22Rv1 (cell line): ENCODE measurements around the gene ADM2.

ENCODE experiments used
- H3K27ac ChIP-seq: fragments of 450-650 bp; 2 replicates; pipeline ENCODE4 v1.5.1; 2017
- ZFX ChIP-seq: fragments of 450-650 bp; IDR thresholded peaks from 2 replicates; pipeline ENCODE4 v1.6.1; 2017; ENCODE audit warnings: antibody characterized with exemption, borderline replicate concordance
- TF ChIP-seq, protein P1 (sequence below): fragments of 450-650 bp; IDR thresholded peaks from 2 replicates; pipeline ENCODE4 v1.5.1; 2017; ENCODE audit warnings: mild to moderate bottlenecking

ADM2 gene

DNA sequence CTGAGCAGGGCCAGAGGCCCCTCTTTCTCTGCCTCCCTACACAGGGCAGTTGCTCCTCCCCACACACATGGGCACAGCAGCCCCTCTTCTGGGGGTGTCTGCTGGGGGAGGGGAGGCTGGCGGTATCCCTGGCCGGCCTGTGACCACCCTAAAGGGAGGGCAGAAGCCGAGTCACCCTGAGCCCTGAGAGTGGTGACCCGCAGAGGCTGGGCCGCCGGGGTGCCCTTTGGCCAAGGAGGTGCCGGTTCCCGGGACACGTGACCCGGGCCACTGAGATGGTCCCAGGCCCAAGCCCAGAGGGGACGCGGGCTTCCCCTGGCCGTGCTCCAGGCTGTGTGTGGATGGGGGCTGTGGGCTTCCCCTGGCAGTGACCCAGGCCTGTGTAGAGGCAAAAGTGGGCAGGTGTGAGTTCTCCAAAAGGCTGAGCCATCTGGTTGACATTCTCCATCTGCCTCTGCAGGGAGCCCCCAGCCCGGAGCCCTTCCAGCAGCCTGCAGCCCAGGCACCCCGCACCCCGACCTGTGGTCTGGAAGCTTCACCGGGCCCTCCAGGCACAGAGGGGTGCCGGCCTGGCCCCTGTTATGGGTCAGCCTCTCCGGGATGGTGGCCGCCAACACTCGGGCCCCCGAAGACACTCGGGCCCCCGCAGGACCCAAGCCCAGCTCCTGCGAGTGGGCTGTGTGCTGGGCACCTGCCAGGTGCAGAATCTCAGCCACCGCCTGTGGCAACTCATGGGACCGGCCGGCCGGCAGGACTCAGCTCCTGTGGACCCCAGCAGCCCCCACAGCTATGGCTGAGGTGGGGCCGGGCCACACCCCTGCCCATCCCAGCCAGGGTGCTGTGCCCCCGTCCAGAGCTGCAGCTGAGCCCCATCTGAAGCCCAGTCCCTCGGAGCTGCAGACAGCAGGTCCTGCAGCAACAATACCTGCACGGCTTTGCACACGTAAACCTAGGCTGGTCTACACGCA, 1.0 kb downstream of the ADM2 start:
- H3K27ac ChIP-seq: peak overlapping the region; percentile 95
- TF ChIP-seq ZFX: no peak
- TF ChIP-seq, protein P1, sequence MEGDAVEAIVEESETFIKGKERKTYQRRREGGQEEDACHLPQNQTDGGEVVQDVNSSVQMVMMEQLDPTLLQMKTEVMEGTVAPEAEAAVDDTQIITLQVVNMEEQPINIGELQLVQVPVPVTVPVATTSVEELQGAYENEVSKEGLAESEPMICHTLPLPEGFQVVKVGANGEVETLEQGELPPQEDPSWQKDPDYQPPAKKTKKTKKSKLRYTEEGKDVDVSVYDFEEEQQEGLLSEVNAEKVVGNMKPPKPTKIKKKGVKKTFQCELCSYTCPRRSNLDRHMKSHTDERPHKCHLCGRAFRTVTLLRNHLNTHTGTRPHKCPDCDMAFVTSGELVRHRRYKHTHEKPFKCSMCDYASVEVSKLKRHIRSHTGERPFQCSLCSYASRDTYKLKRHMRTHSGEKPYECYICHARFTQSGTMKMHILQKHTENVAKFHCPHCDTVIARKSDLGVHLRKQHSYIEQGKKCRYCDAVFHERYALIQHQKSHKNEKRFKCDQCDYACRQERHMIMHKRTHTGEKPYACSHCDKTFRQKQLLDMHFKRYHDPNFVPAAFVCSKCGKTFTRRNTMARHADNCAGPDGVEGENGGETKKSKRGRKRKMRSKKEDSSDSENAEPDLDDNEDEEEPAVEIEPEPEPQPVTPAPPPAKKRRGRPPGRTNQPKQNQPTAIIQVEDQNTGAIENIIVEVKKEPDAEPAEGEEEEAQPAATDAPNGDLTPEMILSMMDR: no peak

DNA sequence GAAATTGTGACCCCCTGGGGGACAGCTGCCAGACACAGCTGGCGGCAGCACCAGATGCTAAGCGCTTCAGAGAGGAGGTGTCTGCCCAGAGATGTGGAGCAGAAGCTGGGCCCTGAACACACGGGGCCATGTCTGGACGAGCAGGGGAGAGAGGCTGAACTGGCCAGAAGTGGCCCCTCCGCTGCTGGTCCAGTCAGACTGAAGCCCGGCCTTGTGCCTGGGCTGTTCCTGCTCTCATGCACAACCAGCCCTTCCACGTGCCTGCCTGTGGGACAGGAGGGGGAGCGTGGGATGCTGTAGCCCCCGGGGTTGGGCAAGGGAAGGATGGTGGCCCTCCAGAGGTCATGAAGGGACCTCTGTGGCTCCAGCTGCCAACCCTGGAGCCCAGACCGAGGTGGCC, 1.8 kb downstream of the ADM2 start:
- peak overlapping the region; percentile 95 for H3K27ac ChIP-seq
- TF ChIP-seq ZFX: no peak
- TF ChIP-seq, protein P1: no peak

DNA sequence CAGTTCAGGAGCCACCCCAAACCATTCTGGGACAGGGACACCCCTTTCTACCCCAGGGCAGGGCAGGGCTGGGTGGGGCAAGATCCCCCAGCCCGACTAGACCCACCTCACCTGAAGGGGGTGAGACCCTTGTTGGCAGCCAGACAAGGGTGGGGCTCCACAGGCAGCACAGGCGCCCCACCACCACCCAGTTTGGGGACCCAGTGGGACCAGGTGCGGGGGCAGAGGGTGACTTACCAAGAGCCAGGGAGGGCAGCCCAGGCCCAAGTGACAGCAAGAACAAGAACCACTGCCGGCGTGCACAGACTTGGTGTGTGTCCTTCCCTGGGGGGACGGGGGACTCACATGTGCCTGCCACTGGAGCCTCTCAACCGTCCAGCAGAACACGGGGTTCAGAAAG, 2.2 kb downstream of the ADM2 start:
- peak overlapping the region; percentile 95 for H3K27ac ChIP-seq

DNA sequence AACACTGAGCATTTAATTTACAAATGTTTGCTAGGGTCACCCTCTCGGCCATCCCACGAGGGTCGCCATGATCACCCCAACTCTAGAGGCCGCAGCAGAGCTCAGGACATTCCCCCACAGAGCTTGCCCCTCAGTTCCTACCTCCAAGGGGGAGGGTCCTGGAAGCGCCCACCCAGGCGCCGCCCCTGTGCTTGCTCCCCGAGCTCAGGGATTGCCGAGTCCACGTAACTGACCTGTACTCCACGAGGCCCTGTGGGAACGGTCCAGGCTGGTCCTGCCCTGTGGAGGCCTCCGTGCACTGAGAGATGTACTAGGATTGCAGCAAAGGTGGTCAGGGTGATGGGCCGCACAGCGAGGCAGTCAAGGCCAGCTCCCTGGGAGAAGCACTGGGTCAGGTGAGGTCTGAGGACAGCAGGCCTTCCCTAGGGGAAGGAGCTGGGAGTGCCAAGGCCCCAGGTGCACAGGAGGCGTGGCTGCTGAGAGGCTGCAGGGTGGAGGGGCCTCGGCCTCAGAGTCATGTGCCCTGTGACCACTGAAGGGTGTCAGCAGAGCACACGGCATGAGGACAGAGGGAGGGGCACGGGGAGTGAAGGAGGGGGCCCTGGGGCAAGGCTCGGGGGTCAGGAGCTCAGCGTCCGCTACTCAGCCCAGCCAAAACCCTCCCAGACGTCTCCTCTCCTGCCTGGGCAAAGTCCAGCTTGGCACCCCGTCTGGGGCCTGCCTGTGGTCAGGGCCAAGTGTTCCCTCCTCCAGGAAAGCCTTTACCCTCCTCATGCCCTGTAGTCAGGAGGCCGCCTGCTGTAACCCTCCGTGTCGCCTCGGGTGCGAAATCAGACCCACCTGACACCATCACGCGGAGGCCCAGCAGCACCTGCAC, 2.9 kb downstream of the ADM2 start:
- TF ChIP-seq, protein P1: no peak
- no peak for TF ChIP-seq ZFX
- peak overlapping the region; percentile 95 for H3K27ac ChIP-seq

More for the DNA sequence above, 2.2 kb downstream of the ADM2 start:
- TF ChIP-seq ZFX: no peak
- TF ChIP-seq, protein P1: no peak

DNA sequence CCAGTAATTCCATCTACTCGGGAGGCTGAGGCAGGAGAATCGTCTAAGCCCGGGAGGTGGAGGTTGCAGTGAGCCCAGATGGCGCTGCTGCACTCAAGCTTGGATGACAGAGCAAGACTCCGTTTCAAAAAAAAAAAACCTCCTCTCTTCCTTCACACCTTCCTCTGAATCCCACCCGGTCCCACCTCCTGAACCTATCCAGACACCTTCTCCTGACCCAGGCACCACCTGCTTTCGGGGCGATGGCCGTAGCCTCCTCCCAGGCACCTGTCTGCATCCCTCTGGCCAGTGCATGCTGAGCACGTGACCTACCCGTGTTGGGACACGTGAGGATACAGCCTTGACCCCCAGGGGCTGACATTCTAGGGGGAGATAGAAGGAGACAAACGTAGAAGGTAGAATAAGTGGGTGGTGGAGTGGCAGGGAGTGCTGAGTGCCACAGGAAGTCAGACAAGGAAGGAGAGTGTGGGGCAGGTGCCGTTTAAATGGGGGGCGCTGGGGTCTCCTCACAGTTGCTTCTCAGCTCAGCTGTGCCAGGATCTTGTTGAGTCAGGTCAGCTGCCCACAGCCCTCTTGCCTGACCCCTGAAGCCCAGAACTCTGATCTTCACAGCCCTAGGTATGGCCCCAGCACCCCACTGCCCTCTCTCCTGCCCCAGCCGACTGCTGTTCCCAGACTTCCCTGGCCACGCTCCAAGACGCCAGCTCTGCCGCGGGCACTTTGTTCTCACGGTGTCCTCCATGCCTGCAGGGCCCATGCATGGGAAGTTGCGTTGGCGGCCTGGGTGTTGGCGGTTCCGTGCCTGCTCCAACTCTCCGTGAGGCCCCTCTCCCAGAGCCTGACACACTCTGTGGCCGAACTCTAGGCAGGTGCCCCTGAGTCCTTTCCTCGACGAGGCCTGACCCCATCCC, 4.1 kb downstream of the ADM2 start:
- TF ChIP-seq ZFX: no peak
- TF ChIP-seq, protein P1: peak; percentile 73
- H3K27ac ChIP-seq: peak overlapping the region; percentile 95

DNA sequence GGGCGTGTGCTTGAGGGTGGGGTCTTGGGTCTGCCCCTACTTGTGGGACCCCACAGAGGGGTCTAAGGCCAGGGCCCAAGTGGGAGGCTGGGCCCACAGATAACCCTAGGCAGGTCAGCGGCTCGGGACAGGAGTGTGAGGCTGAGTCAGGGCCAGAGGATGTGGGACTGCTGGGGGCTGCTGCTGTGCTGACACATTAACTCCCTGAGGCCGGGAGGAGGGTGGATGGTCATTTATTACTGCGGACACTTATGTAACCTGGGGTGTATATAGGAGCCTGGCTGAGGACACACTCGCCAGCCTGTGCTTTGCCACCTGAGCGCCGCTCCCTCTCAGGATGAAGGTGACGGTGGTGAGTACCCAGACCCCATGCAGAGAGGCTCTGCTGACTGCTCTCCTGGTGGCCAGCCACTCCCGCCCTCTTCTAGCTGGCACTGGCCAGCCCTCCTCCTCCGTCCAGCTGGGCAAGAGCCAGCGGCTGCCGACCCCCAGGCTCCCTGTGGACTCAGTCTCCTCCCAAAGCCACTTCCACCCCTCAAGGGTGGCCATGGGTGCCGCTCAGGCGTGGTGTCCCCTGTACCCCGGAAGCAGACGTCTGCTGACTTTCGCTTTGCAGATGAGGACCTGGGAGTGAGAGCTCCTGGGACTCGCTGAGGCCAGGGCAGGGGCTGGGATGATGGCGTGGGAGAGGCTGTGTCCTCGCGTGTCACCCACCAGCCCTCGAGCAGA, 5.4 kb downstream of the ADM2 start, which contains the start of gene MIOX:
TSS of gene MIOX (plus strand) at position 299 of the 729 bp plus-strand sequence. CDS start at position 338, 39 bp downstream.
- peak within 1 kb of the TSS; percentile 95 for H3K27ac ChIP-seq
- TF ChIP-seq, protein P1: no peak
- TF ChIP-seq ZFX: no peak
